Measurements from ENCODE around the gene SVIL. TPM values are rescaled to one million over a fixed set of nuclear protein-coding genes. Genes with fewer than 3 reads are reported as not detected.
A peak's percentile ranks its signal among the peaks of the same experiment; 100 is the strongest.
"Not testable (repeated sequence)": the region's sequence is repeated elsewhere in the genome, so short reads cannot be mapped to it uniquely, and the experiment has no call there.

The SVIL gene
- total and polyA plus RNA-seq, 4 donors: 30.2 to 119 (median 56.7) TPM

DNA sequence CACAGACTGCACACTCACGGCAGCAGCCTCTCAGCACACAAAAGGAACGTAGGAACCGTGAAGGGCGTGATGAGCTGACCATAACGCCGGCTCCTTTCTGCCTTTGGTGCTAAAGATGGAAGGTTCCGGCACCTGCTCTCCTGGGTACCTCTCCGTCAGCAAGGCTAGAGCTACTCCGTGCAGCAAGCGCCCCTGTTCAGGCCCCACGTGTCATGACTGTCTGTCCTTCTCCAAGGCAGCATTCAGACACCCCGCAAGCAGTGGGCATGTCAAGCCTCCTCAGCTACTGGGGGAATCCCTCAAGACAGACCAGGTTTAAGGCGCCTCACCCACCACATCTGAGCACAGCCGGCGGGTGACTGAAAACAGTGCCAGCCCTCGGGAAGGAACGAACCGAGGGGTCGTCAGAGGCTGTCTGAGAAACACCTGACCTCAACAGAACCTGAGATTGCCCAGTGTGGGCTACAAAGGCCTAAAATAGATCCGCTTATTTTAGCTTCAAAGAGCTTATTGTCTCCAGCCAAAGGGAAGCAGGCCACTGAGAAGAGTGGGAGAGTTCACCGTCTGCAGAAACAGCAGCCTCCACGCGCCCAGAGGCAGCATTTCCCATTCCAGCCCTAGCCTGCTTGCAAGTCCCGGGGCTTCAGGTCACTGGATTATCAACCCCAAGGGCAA, 124.2 kb downstream of the SVIL start:
- not testable (repeated sequence) for H3K4me1 ChIP-seq (ENCODE audit: control insufficient read depth, insufficient read depth, low read length); DNase-seq (ENCODE audit: low read depth in 4 of 6, low spot score in 6 of 6); H3K9me3 ChIP-seq (ENCODE audit: control insufficient read depth, insufficient read depth, low read length); H3K4me3 ChIP-seq (ENCODE audit: low read depth, low read length); H3K36me3 ChIP-seq (ENCODE audit: control insufficient read depth, insufficient read depth, low read length); H3K27me3 ChIP-seq (ENCODE audit: control insufficient read depth, insufficient read depth, low read length); H3K27ac ChIP-seq (ENCODE audit: low read depth, low read length)
- WGBS (ENCODE audit: insufficient coverage): no CpG with 5 or more reads among the region's 24 CpGs

GRCh38 chr10:29508554-29509244, 126.1 kb downstream of the SVIL start:
- H3K27ac ChIP-seq (ENCODE audit: low read depth, low read length): no peak overlapping the region
- no peaks in the 10 kb centered on the region for H3K36me3 ChIP-seq (ENCODE audit: control insufficient read depth, insufficient read depth, low read length)
- no peaks in the 10 kb centered on the region for H3K27me3 ChIP-seq (ENCODE audit: control insufficient read depth, insufficient read depth, low read length)
- H3K4me3 ChIP-seq (ENCODE audit: low read depth, low read length): no peak overlapping the region
- DNase-seq (ENCODE audit: low read depth in 4 of 6, low spot score in 6 of 6): no peak
- no peaks in the 10 kb centered on the region for H3K9me3 ChIP-seq (ENCODE audit: control insufficient read depth, insufficient read depth, low read length)
- 81% methylated on average over 10 of the region's 13 CpGs for WGBS (ENCODE audit: insufficient coverage)
- no peaks in the 10 kb centered on the region for H3K4me1 ChIP-seq (ENCODE audit: control insufficient read depth, insufficient read depth, low read length)

DNA sequence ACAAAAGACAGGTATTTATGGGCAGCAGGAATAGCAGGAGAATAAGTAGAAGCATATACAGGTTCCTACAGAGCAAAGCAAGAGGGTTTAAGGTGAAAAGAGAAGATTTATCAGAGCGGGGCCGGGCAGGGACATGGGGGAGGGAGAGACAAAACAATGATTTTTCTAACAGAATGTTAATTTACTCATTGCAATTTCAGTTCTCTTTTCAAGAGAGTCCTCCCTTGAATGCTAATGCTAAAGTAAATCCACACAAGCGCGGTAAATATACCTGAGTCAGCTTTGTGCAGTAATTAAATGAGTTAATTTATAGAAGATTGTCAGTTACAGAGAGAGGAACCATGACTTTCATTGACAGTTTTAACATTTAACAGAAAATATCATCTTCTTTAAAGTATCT, 127.0 kb downstream of the SVIL start:
- not testable (repeated sequence) for H3K4me1 ChIP-seq (ENCODE audit: control insufficient read depth, insufficient read depth, low read length); DNase-seq (ENCODE audit: low read depth in 4 of 6, low spot score in 6 of 6); H3K4me3 ChIP-seq (ENCODE audit: low read depth, low read length); H3K36me3 ChIP-seq (ENCODE audit: control insufficient read depth, insufficient read depth, low read length); H3K27ac ChIP-seq (ENCODE audit: low read depth, low read length); H3K27me3 ChIP-seq (ENCODE audit: control insufficient read depth, insufficient read depth, low read length); H3K9me3 ChIP-seq (ENCODE audit: control insufficient read depth, insufficient read depth, low read length)
- no CpG with 5 or more reads among the region's 4 CpGs for WGBS (ENCODE audit: insufficient coverage)

DNA sequence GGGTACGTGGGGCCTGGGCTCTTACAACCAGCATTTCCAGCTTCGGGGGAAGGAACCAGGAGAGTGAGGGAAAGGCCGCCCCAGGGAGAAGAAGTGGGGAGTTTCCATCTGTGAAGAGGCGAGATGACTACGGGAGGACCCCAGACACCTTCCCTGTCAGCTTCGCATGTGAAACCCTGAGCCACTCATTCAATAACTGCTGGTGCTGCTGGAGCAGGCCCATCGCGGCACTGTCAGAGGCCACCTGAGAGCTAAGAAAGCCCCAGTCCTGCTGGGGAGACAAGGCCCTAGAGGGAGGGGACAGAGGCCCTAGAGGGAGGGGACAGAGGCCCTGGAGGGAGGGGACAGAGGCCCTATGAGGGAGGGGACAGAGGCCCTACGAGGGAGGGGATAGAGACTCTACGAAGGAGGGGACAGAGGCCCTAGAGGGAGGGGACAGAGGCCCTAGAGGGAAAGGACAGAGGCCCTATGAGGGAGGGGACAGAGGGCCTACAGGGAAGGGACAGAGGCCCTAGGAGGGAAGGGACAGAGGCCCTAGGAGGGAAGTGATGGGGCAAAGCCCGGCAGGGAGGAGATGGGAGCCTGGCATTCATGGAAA, 128.3 kb downstream of the SVIL start:
- H3K9me3 ChIP-seq (ENCODE audit: control insufficient read depth, insufficient read depth, low read length); H3K4me3 ChIP-seq (ENCODE audit: low read depth, low read length); H3K27ac ChIP-seq (ENCODE audit: low read depth, low read length); H3K36me3 ChIP-seq (ENCODE audit: control insufficient read depth, insufficient read depth, low read length); H3K27me3 ChIP-seq (ENCODE audit: control insufficient read depth, insufficient read depth, low read length); H3K4me1 ChIP-seq (ENCODE audit: control insufficient read depth, insufficient read depth, low read length); DNase-seq (ENCODE audit: low read depth in 4 of 6, low spot score in 6 of 6): not testable (repeated sequence)
- WGBS (ENCODE audit: insufficient coverage): 64% methylated on average over 5 of the region's 11 CpGs

DNA sequence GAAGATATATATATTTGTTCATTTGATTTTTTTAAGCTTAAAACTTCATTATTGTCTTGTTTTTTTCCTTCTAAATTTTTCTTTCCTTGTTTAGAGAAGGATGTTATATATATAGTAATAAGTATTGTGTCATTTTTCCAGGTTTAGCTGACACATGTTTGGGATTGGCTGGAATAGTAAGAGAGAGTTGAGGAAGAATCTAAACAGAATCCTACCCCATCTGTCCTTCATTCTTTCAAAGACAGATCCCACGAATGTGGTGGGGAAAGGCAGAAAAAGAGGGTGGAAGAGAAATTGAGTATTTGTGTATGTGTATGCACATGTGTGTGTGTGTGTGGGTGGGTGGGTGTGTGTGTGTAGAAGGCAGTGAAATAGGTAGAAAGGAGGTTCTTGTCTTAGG, 132.4 kb downstream of the SVIL start:
- no peaks in the 10 kb centered on the region for H3K9me3 ChIP-seq (ENCODE audit: control insufficient read depth, insufficient read depth, low read length)
- no peaks in the 10 kb centered on the region for H3K36me3 ChIP-seq (ENCODE audit: control insufficient read depth, insufficient read depth, low read length)
- WGBS (ENCODE audit: insufficient coverage): no CpG with 5 or more reads among the region's 1 CpG
- H3K4me3 ChIP-seq (ENCODE audit: low read depth, low read length): no peak overlapping the region
- H3K4me1 ChIP-seq (ENCODE audit: control insufficient read depth, insufficient read depth, low read length): no peaks in the 10 kb centered on the region
- no peaks in the 10 kb centered on the region for H3K27me3 ChIP-seq (ENCODE audit: control insufficient read depth, insufficient read depth, low read length)
- no peak overlapping the region for H3K27ac ChIP-seq (ENCODE audit: low read depth, low read length)
- no peak for DNase-seq (ENCODE audit: low read depth in 4 of 6, low spot score in 6 of 6)

DNA sequence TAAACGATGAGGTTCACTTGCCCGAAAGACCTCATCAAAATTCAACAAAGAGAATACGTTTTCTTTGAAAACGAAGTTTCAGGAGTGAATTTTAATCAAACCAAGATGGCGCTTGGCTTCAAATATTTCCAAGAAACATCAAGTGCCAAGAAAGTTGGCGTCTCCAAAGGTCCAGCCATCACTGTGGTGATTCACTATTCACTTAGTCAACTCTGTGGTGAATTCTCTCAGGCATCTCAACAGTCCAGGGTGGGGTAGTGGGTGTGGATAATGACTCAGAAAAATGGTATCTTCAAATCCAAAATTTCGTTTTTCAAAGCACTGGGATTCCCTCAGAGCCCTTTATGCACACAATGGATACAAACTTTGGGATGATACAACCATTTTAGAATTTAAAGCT, 133.1 kb downstream of the SVIL start:
- no peaks in the 10 kb centered on the region for H3K36me3 ChIP-seq (ENCODE audit: control insufficient read depth, insufficient read depth, low read length)
- no peaks in the 10 kb centered on the region for H3K9me3 ChIP-seq (ENCODE audit: control insufficient read depth, insufficient read depth, low read length)
- WGBS (ENCODE audit: insufficient coverage): 100% methylated on average over 6 of the region's 7 CpGs
- no peak overlapping the region for H3K27ac ChIP-seq (ENCODE audit: low read depth, low read length)
- no peaks in the 10 kb centered on the region for H3K4me1 ChIP-seq (ENCODE audit: control insufficient read depth, insufficient read depth, low read length)
- DNase-seq (ENCODE audit: low read depth in 4 of 6, low spot score in 6 of 6): no peak
- no peak overlapping the region for H3K4me3 ChIP-seq (ENCODE audit: low read depth, low read length)
- no peaks in the 10 kb centered on the region for H3K27me3 ChIP-seq (ENCODE audit: control insufficient read depth, insufficient read depth, low read length)

- H3K4me3 ChIP-seq (ENCODE audit: low read depth, low read length): no peak overlapping the region
- H3K27ac ChIP-seq (ENCODE audit: low read depth, low read length): no peak overlapping the region
- no peaks in the 10 kb centered on the region for H3K9me3 ChIP-seq (ENCODE audit: control insufficient read depth, insufficient read depth, low read length)
- WGBS (ENCODE audit: insufficient coverage): 76% methylated on average over 6 of the region's 13 CpGs
- DNase-seq (ENCODE audit: low read depth in 4 of 6, low spot score in 6 of 6): no peak
- peaks cover 4% of the 10 kb centered on the region for H3K4me1 ChIP-seq (ENCODE audit: control insufficient read depth, insufficient read depth, low read length)
- no peaks in the 10 kb centered on the region for H3K27me3 ChIP-seq (ENCODE audit: control insufficient read depth, insufficient read depth, low read length)
- H3K36me3 ChIP-seq (ENCODE audit: control insufficient read depth, insufficient read depth, low read length): no peaks in the 10 kb centered on the region
These were observed 134.7 kb downstream of the SVIL start for GRCh38 chr10:29499993-29500537.

- Histone ChIP-seq H3K36me3 (ENCODE audit: control insufficient read depth, insufficient read depth, low read length) (peaks cover 4% of the 10 kb centered on the region), H3K4me1 (ENCODE audit: control insufficient read depth, insufficient read depth, low read length) (peaks cover 4% of the 10 kb centered on the region), H3K27ac (ENCODE audit: low read depth, low read length) (no peak overlapping the region), H3K4me3 (ENCODE audit: low read depth, low read length) (no peak overlapping the region), H3K27me3 (ENCODE audit: control insufficient read depth, insufficient read depth, low read length) (no peaks in the 10 kb centered on the region), H3K9me3 (ENCODE audit: control insufficient read depth, insufficient read depth, low read length) (no peaks in the 10 kb centered on the region)
- 0% methylated on average over 7 of the region's 14 CpGs for WGBS (ENCODE audit: insufficient coverage)
- peak in 5 of 6 donors; percentile 38 to 92 (median 50) for DNase-seq (ENCODE audit: low read depth in 4 of 6, low spot score in 6 of 6)
These were observed 138.2 kb downstream of the SVIL start for GRCh38 chr10:29496341-29497162.

- Histone ChIP-seq H3K9me3 (ENCODE audit: control insufficient read depth, insufficient read depth, low read length) (no peaks in the 10 kb centered on the region), H3K4me3 (ENCODE audit: low read depth, low read length) (no peak overlapping the region), H3K27me3 (ENCODE audit: control insufficient read depth, insufficient read depth, low read length) (no peaks in the 10 kb centered on the region), H3K27ac (ENCODE audit: low read depth, low read length) (no peak overlapping the region), H3K4me1 (ENCODE audit: control insufficient read depth, insufficient read depth, low read length) (peaks cover 4% of the 10 kb centered on the region), H3K36me3 (ENCODE audit: control insufficient read depth, insufficient read depth, low read length) (peaks cover 9% of the 10 kb centered on the region)
- WGBS (ENCODE audit: insufficient coverage): 57% methylated on average over 8 of the region's 9 CpGs
- no peak for DNase-seq (ENCODE audit: low read depth in 4 of 6, low spot score in 6 of 6)
These were observed 139.4 kb downstream of the SVIL start for GRCh38 chr10:29495366-29495765.

All from spinal cord (tissue), 10 donors.